ENCODE results near the gene PARD3B. TPM values are rescaled to one million over a fixed set of nuclear protein-coding genes. Genes with fewer than 3 reads are reported as not detected.

The PARD3B gene
- total RNA-seq, 2 donors from 2014 or later, result 14.7 to 25.0 TPM

GRCh38 chr2:204670124-204670523, 124.8 kb downstream of the PARD3B start:
- Histone ChIP-seq H3K36me3 (no peaks in the 10 kb centered on the region), H3K27me3 (replicated peaks; ENCODE audit: insufficient read depth) (no peaks in the 10 kb centered on the region), H3K4me1 (replicated peaks) (no peaks in the 10 kb centered on the region), H3K4me3 (no peak overlapping the region), H3K27ac (no peak overlapping the region), H3K9me3 (no peaks in the 10 kb centered on the region)
- DNase-seq (ENCODE audit: low spot score), result no peak
- intact Hi-C loops (cut with DNase I), result no loop called here
- no peak for TF ChIP-seq POLR2AphosphoS5 (IDR thresholded peaks at IDR 0.05)
- no peak for TF ChIP-seq POLR2A (IDR thresholded peaks at IDR 0.05)
- no peak for TF ChIP-seq CTCF (IDR thresholded peaks at IDR 0.05)
- 46% methylated on average over 2 of the region's 2 CpGs for WGBS

- no peak overlapping the region for H3K4me3 ChIP-seq
- no peaks in the 10 kb centered on the region for H3K27me3 ChIP-seq (replicated peaks; ENCODE audit: insufficient read depth)
- H3K36me3 ChIP-seq, result no peaks in the 10 kb centered on the region
- no peaks in the 10 kb centered on the region for H3K4me1 ChIP-seq (replicated peaks)
- no peak overlapping the region for H3K27ac ChIP-seq
- intact Hi-C loops (cut with DNase I), result no loop called here
- WGBS, result 77% methylated on average over 4 of the region's 4 CpGs
- no peak for DNase-seq (ENCODE audit: low spot score)
- no peaks in the 10 kb centered on the region for H3K9me3 ChIP-seq
- no peak for TF ChIP-seq CTCF (IDR thresholded peaks at IDR 0.05)
- no peak for TF ChIP-seq POLR2AphosphoS5 (IDR thresholded peaks at IDR 0.05)
- no peak for TF ChIP-seq POLR2A (IDR thresholded peaks at IDR 0.05)
Observed at GRCh38 chr2:204670756-204671155, 125.5 kb downstream of the PARD3B start.

GRCh38 chr2:204672772-204673171, 127.5 kb downstream of the PARD3B start:
- H3K9me3 ChIP-seq, result no peaks in the 10 kb centered on the region
- WGBS, result 76% methylated on average over 4 of the region's 4 CpGs
- no peak overlapping the region for H3K27ac ChIP-seq
- no peak for DNase-seq (ENCODE audit: low spot score)
- no peaks in the 10 kb centered on the region for H3K4me1 ChIP-seq (replicated peaks)
- intact Hi-C loops (cut with DNase I), result no loop called here
- no peaks in the 10 kb centered on the region for H3K36me3 ChIP-seq
- no peak overlapping the region for H3K4me3 ChIP-seq
- TF ChIP-seq CTCF (IDR thresholded peaks at IDR 0.05), result no peak
- TF ChIP-seq POLR2AphosphoS5 (IDR thresholded peaks at IDR 0.05), result no peak
- no peak for TF ChIP-seq POLR2A (IDR thresholded peaks at IDR 0.05)
- H3K27me3 ChIP-seq (replicated peaks; ENCODE audit: insufficient read depth), result no peaks in the 10 kb centered on the region

GRCh38 chr2:204673877-204674276, 128.6 kb downstream of the PARD3B start:
- intact Hi-C loops (cut with DNase I), result no loop called here
- TF ChIP-seq CTCF (IDR thresholded peaks at IDR 0.05) (no peak), POLR2AphosphoS5 (IDR thresholded peaks at IDR 0.05) (no peak), POLR2A (IDR thresholded peaks at IDR 0.05) (no peak)
- 91% methylated on average over 3 of the region's 3 CpGs for WGBS
- no peaks in the 10 kb centered on the region for H3K4me1 ChIP-seq (replicated peaks)
- H3K36me3 ChIP-seq, result no peaks in the 10 kb centered on the region
- no peak overlapping the region for H3K27ac ChIP-seq
- no peaks in the 10 kb centered on the region for H3K9me3 ChIP-seq
- H3K4me3 ChIP-seq, result no peak overlapping the region
- H3K27me3 ChIP-seq (replicated peaks; ENCODE audit: insufficient read depth), result no peaks in the 10 kb centered on the region
- no peak for DNase-seq (ENCODE audit: low spot score)

GRCh38 chr2:204678031-204678430, 132.8 kb downstream of the PARD3B start:
- TF ChIP-seq POLR2AphosphoS5 (IDR thresholded peaks at IDR 0.05), result no peak
- no peak for TF ChIP-seq POLR2A (IDR thresholded peaks at IDR 0.05)
- no peak for TF ChIP-seq CTCF (IDR thresholded peaks at IDR 0.05)
- intact Hi-C loops (cut with DNase I), result no loop called here
- Histone ChIP-seq H3K36me3 (no peaks in the 10 kb centered on the region), H3K9me3 (no peaks in the 10 kb centered on the region), H3K27ac (no peak overlapping the region), H3K27me3 (replicated peaks; ENCODE audit: insufficient read depth) (no peaks in the 10 kb centered on the region), H3K4me3 (no peak overlapping the region), H3K4me1 (replicated peaks) (no peaks in the 10 kb centered on the region)
- no peak for DNase-seq (ENCODE audit: low spot score)
- WGBS, result 98% methylated on average over 10 of the region's 10 CpGs

Data from prostate gland (tissue), 2 donors.